BJ (cell line): Measurements from ENCODE around the gene SNRNP70. TPM values are rescaled to one million over a fixed set of nuclear protein-coding genes. Genes with fewer than 3 reads are reported as not detected.
"Not testable (repeated sequence)": the region's sequence is repeated elsewhere in the genome, so short reads cannot be mapped to it uniquely, and the experiment has no call there.

ENCODE experiments used
- CTCF ChIA-PET: fragments of 350-600 bp; formaldehyde crosslinking; extraction: SDS; loops from one replicate; lab custom pipeline; 2021; ENCODE audit warnings: antibody characterized with exemption, inconsistent platforms; lab: Yijun Ruan, JAX
- POLR2A ChIA-PET: fragments of 300-600 bp; sonication (Branson Sonifier 250); formaldehyde crosslinking; extraction: SDS; loops from one replicate; lab custom pipeline; 2021; ENCODE audit warnings: antibody characterized with exemption; lab: Charles Lee
- DNase-seq: peaks from one replicate; pipeline ENCODE4 v3.0.0-alpha.2; 2011; ENCODE audit warnings: low read depth
- H3K27me3 ChIP-seq: 2 replicates; pipeline ENCODE4 v1.6.0; 2011; ENCODE audit warnings: low read length; ENCODE audit not compliant: control insufficient read depth, insufficient read depth
- H3K36me3 ChIP-seq: 2 replicates; pipeline ENCODE4 v1.5.1; 2011; ENCODE audit warnings: low read length; ENCODE audit not compliant: control insufficient read depth, insufficient read depth
- H3K4me3 ChIP-seq: 2 replicates; pipeline ENCODE4 v1.5.1; 2011; ENCODE audit warnings: low read depth, mild to moderate bottlenecking, control low read depth, low read length
- polyA plus RNA-seq: library from polyadenylated mRNA; depleted of rRNA; stranded (reverse); fragments of >200 nt; gene quantifications from 2 replicates; pipeline ENCODE4 v1.2.3, GENCODE V29; 2011
- TF ChIP-seq, protein P1 (sequence below): IDR thresholded peaks from 2 replicates; pipeline ENCODE4 v1.5.1; 2011; ENCODE audit warnings: low read depth, mild to moderate bottlenecking, control low read depth, inconsistent platforms, low read length, moderate library complexity; ENCODE audit not compliant: insufficient read depth

Gene SNRNP70
- polyA plus RNA-seq, 1 experiment = 268 TPM

DNA sequence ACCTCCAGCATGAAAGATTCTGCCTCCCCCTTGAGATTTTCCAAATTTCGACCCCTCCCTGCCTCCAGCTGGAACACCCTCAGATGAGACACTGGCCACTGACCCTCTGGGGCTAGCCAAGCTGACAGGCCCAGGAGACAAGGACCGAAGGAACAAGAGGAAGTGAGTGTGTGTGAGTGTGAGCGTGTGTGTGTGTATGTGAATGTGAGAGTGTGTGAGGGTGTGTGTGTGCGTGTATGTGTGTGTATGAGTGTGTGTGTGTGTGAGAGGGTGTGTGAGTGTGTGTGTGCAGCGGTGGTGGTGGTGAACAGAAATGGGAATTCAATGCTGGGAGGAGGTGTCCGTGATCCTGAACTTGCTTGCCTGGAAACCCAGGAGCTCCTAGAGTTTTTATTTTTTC is 56.1 kb downstream of the SNRNP70 start:
- no peaks in the 10 kb centered on the region for H3K36me3 ChIP-seq
- POLR2A ChIA-PET = no interaction called here
- TF ChIP-seq, protein P1, sequence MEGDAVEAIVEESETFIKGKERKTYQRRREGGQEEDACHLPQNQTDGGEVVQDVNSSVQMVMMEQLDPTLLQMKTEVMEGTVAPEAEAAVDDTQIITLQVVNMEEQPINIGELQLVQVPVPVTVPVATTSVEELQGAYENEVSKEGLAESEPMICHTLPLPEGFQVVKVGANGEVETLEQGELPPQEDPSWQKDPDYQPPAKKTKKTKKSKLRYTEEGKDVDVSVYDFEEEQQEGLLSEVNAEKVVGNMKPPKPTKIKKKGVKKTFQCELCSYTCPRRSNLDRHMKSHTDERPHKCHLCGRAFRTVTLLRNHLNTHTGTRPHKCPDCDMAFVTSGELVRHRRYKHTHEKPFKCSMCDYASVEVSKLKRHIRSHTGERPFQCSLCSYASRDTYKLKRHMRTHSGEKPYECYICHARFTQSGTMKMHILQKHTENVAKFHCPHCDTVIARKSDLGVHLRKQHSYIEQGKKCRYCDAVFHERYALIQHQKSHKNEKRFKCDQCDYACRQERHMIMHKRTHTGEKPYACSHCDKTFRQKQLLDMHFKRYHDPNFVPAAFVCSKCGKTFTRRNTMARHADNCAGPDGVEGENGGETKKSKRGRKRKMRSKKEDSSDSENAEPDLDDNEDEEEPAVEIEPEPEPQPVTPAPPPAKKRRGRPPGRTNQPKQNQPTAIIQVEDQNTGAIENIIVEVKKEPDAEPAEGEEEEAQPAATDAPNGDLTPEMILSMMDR = no peak
- H3K27me3 ChIP-seq = no peaks in the 10 kb centered on the region
- CTCF ChIA-PET = no interaction called here
- no peak for DNase-seq
- no peak overlapping the region for H3K4me3 ChIP-seq

GRCh38 chr19:49142866-49143335 is 57.6 kb downstream of the SNRNP70 start:
- POLR2A ChIA-PET = interaction anchor here (1.0 kb wide), 1 partner anchor 15 kb away, joined by 3 read pairs; no protein-coding TSS in a partner anchor

DNA sequence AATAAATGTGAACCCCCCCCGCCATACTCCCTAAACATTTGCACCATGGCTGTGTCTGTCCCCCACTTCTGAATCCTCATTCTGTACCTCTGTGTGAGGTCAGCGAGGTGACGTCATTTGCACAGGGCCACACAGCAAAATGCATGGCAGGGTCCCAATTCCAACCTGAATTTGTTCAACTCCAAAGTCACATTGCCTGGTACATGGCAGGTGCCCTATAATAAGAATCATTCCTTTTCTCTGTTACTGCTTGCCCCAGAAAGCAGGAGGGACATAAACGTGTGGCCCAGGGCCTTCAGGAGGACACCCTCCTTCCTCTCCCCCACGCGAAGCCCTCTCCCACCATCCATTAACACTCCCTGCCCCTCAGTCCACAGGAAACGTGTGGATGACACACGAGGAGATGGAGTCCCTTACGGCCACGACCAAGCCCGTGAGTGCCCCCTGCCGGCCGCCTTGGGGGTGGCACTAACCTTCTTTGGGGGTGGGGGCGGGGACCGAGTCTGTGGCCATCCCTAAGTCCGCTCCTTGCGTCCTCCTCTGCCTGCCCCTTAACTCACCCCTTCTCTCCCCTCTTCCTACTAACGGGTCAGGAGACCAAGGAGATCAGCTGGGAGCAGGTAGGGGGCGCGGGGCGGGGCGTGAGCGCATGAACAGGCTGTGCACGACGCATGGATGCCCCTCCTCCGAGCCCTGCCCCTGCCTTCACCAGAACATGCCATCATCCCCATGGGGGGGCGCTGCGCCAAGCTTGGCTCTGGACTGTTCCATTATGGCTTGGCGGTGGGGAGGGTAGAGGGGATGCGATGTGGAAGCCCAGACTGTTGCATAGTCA is 60.5 kb downstream of the SNRNP70 start:
- H3K36me3 ChIP-seq = no peaks in the 10 kb centered on the region
- TF ChIP-seq, protein P1 = peak; percentile 97
- no peaks in the 10 kb centered on the region for H3K27me3 ChIP-seq
- 0 out of 2 replicates have a peak overlapping the region, but pooled peaks have one; percentile 14 for H3K4me3 ChIP-seq
- DNase-seq = no peak
- POLR2A ChIA-PET = no interaction called here
- CTCF ChIA-PET = interaction anchor here (0.6 to 4.8 kb wide), 14 partner anchors 9 to 137 kb away, joined by 3 to 33 read pairs (median 4); partner anchors contain the start of genes HRC and LIN7B

More at GRCh38 chr19:49142866-49143335, 57.6 kb downstream of the SNRNP70 start:
- H3K4me3 ChIP-seq = peak overlapping the region; percentile 68
- no peaks in the 10 kb centered on the region for H3K36me3 ChIP-seq
- no peaks in the 10 kb centered on the region for H3K27me3 ChIP-seq
- TF ChIP-seq, protein P1 = no peak
- CTCF ChIA-PET = interaction anchor here (0.6 to 1.5 kb wide), 3 partner anchors 9 to 45 kb away, joined by 4 to 10 read pairs (median 8); no protein-coding TSS in a partner anchor
- peak; percentile 56 for DNase-seq

DNA sequence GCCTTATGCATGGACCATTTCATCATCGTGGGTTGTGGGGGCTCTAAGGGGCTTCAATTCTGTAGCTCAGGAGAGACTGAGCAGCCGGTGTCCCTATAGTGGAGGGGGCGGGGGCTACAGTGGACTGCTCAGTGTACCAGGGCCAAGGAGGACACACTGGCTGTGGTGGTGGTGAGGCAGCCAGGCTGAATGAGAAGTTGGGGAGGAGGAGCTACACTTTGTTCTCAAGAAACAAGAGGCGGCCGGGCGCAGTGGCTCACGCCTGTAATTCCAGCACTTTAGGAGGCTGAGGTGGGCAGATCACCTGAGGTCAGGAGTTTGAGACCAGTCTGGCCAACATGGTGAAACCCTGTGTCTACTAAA is 61.1 kb downstream of the SNRNP70 start:
- CTCF ChIA-PET = interaction anchor here (0.6 to 4.8 kb wide), 14 partner anchors 9 to 137 kb away, joined by 3 to 33 read pairs (median 4); partner anchors contain the start of genes HRC and LIN7B
- H3K4me3 ChIP-seq, DNase-seq, H3K27me3 ChIP-seq, POLR2A ChIA-PET, H3K36me3 ChIP-seq: not testable (repeated sequence)

GRCh38 chr19:49148044-49148682 is 62.9 kb downstream of the SNRNP70 start:
- H3K36me3 ChIP-seq = no peaks in the 10 kb centered on the region
- POLR2A ChIA-PET = no interaction called here
- H3K27me3 ChIP-seq = no peaks in the 10 kb centered on the region; the same call in 1 of the 2 replicates
- DNase-seq = no peak
- CTCF ChIA-PET = interaction anchor here (1.2 to 4.8 kb wide), 2 partner anchors 13 to 50 kb away, joined by 3 to 33 read pairs; no protein-coding TSS in a partner anchor
- H3K4me3 ChIP-seq = no peak overlapping the region
- TF ChIP-seq, protein P1 = no peak
